Endothelial cell (in vitro differentiated cells): ENCODE results near the gene VAV2. TPM values are rescaled to one million over a fixed set of nuclear protein-coding genes. Genes with fewer than 3 reads are reported as not detected.

ENCODE experiments used
- DNase-seq: peaks from one replicate; pipeline ENCODE4 v3.0.0; 2021; ENCODE audit warnings: low spot score
- H3K27ac Mint-ChIP-seq: one replicate; pipeline ENCODE4 v1.8.0; 2021; ENCODE audit warnings: mixed read lengths, inconsistent platforms; ENCODE audit not compliant: unreplicated experiment
- H3K27me3 Mint-ChIP-seq: one replicate; pipeline ENCODE4 v1.8.0; 2021; ENCODE audit warnings: mild to moderate bottlenecking, moderate library complexity, mixed read lengths, inconsistent platforms; ENCODE audit not compliant: unreplicated experiment
- H3K36me3 Mint-ChIP-seq: one replicate; pipeline ENCODE4 v1.8.0; 2021; ENCODE audit warnings: mild to moderate bottlenecking, low read depth, mixed read lengths, inconsistent platforms; ENCODE audit not compliant: unreplicated experiment
- H3K4me1 Mint-ChIP-seq: one replicate; pipeline ENCODE4 v1.8.0; 2021; ENCODE audit warnings: mild to moderate bottlenecking, mixed read lengths, inconsistent platforms; ENCODE audit not compliant: unreplicated experiment
- H3K4me3 Mint-ChIP-seq: one replicate; pipeline ENCODE4 v1.8.0; 2021; ENCODE audit warnings: mild to moderate bottlenecking, mixed read lengths, inconsistent platforms; ENCODE audit not compliant: unreplicated experiment
- H3K9me3 Mint-ChIP-seq: one replicate; pipeline ENCODE4 v1.8.0; 2021; ENCODE audit warnings: mixed read lengths, inconsistent platforms; ENCODE audit not compliant: unreplicated experiment
- total RNA-seq: library from RNA; stranded (reverse); fragmentation: NEBNext Ultra II Directional; extraction: Animal tissue kit (Norgen Biotek cat#: 25700); gene quantifications from one replicate; pipeline ENCODE4 v1.2.1, GENCODE V29; 2021; ENCODE audit not compliant: unreplicated experiment
- TF ChIP-seq, protein P1 (sequence below): fragments of 200-600 bp; sonication (generic); IDR thresholded peaks from one replicate; pipeline ENCODE4 v1.5.0; 2021; ENCODE audit warnings: antibody characterized with exemption; ENCODE audit not compliant: unreplicated experiment

Gene VAV2
- total RNA-seq, 1 donor from 2014 or later, result 27.2 TPM

- TF ChIP-seq, protein P1, sequence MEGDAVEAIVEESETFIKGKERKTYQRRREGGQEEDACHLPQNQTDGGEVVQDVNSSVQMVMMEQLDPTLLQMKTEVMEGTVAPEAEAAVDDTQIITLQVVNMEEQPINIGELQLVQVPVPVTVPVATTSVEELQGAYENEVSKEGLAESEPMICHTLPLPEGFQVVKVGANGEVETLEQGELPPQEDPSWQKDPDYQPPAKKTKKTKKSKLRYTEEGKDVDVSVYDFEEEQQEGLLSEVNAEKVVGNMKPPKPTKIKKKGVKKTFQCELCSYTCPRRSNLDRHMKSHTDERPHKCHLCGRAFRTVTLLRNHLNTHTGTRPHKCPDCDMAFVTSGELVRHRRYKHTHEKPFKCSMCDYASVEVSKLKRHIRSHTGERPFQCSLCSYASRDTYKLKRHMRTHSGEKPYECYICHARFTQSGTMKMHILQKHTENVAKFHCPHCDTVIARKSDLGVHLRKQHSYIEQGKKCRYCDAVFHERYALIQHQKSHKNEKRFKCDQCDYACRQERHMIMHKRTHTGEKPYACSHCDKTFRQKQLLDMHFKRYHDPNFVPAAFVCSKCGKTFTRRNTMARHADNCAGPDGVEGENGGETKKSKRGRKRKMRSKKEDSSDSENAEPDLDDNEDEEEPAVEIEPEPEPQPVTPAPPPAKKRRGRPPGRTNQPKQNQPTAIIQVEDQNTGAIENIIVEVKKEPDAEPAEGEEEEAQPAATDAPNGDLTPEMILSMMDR, result no peak
- Mint-ChIP-seq H3K36me3 (no peaks in the 10 kb centered on the region), H3K27me3 (peaks cover 21% of the 10 kb centered on the region), H3K9me3 (no peaks in the 10 kb centered on the region), H3K27ac (no peak overlapping the region), H3K4me3 (no peak overlapping the region), H3K4me1 (peaks cover 31% of the 10 kb centered on the region)
- no peak for DNase-seq
These were observed 38.5 kb downstream of the VAV2 start for GRCh38 chr9:133953621-133953975.

GRCh38 chr9:133952598-133953550 lies 39.2 kb downstream of the VAV2 start:
- H3K27ac Mint-ChIP-seq, result no peak overlapping the region
- DNase-seq, result no peak
- peaks cover 33% of the 10 kb centered on the region for H3K4me1 Mint-ChIP-seq
- no peaks in the 10 kb centered on the region for H3K36me3 Mint-ChIP-seq
- no peak overlapping the region for H3K4me3 Mint-ChIP-seq
- TF ChIP-seq, protein P1, result no peak
- H3K9me3 Mint-ChIP-seq, result no peaks in the 10 kb centered on the region
- H3K27me3 Mint-ChIP-seq, result peaks cover 20% of the 10 kb centered on the region

GRCh38 chr9:133951265-133951664 lies 40.9 kb downstream of the VAV2 start:
- Mint-ChIP-seq H3K4me3 (no peak overlapping the region), H3K36me3 (no peaks in the 10 kb centered on the region), H3K27ac (no peak overlapping the region), H3K27me3 (peaks cover 20% of the 10 kb centered on the region), H3K4me1 (peaks cover 24% of the 10 kb centered on the region), H3K9me3 (no peaks in the 10 kb centered on the region)
- no peak for DNase-seq
- TF ChIP-seq, protein P1, result no peak

DNA sequence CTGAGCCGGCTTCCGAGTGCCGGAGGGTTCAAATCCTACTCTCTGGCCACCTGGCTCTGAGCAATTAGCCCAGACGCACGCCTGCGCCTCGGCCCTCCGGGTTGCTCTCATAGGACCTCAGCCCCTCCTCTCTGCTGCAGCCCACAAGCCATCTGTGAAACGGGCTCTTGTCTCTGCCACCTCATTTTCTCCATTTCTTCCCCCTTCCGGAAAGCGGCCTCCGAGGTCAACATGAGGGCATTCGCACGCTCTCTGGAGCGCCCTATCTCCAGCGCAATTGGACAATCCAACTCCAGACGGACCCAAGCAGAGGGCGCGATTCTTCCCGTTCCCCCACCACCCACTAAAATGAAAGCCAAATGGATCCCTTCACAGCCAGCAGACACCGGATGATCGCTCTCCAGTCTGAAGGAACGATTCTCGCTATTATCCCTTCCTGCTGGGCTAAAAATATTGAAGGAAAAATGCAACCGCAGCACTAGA lies 41.5 kb downstream of the VAV2 start:
- H3K27ac Mint-ChIP-seq, result no peak overlapping the region
- H3K9me3 Mint-ChIP-seq, result no peaks in the 10 kb centered on the region
- no peak for DNase-seq
- H3K27me3 Mint-ChIP-seq, result peaks cover 20% of the 10 kb centered on the region
- TF ChIP-seq, protein P1, result no peak
- no peak overlapping the region for H3K4me3 Mint-ChIP-seq
- H3K4me1 Mint-ChIP-seq, result peaks cover 22% of the 10 kb centered on the region
- no peaks in the 10 kb centered on the region for H3K36me3 Mint-ChIP-seq

GRCh38 chr9:133950192-133950591 lies 41.9 kb downstream of the VAV2 start:
- H3K27ac Mint-ChIP-seq, result no peak overlapping the region

More at GRCh38 chr9:133950192-133950591, 41.9 kb downstream of the VAV2 start:
- Mint-ChIP-seq H3K27me3 (peaks cover 20% of the 10 kb centered on the region), H3K4me1 (peaks cover 22% of the 10 kb centered on the region), H3K36me3 (no peaks in the 10 kb centered on the region), H3K9me3 (no peaks in the 10 kb centered on the region), H3K4me3 (no peak overlapping the region)
- TF ChIP-seq, protein P1, result no peak
- DNase-seq, result no peak
